Measurements from ENCODE around the gene TEKT2. TPM values are rescaled to one million over a fixed set of nuclear protein-coding genes. Genes with fewer than 3 reads are reported as not detected.

Gene TEKT2
- polyA plus RNA-seq, 3 donors = 10.0 to 11.2 (median 10.3) TPM

- DNase-seq (ENCODE audit: low read depth in 3 of 3, low spot score in 2 of 3) = no peak
Measured at GRCh38 chr1:36126797-36127500, 43.1 kb downstream of the TEKT2 start.

GRCh38 chr1:36128126-36128904 lies 44.4 kb downstream of the TEKT2 start:
- no peak for DNase-seq (ENCODE audit: low read depth in 3 of 3, low spot score in 2 of 3)

- DNase-seq (ENCODE audit: low read depth in 3 of 3, low spot score in 2 of 3) = no peak
Measured at GRCh38 chr1:36128905-36129206, 45.0 kb downstream of the TEKT2 start.

GRCh38 chr1:36132029-36132428 lies 48.1 kb downstream of the TEKT2 start:
- DNase-seq (ENCODE audit: low read depth in 3 of 3, low spot score in 2 of 3) = no peak

- no peak for DNase-seq (ENCODE audit: low read depth in 3 of 3, low spot score in 2 of 3)
Measured at GRCh38 chr1:36133484-36133883, 49.6 kb downstream of the TEKT2 start.

- DNase-seq (ENCODE audit: low read depth in 3 of 3, low spot score in 2 of 3) = no peak
Measured at GRCh38 chr1:36134031-36134430, 50.1 kb downstream of the TEKT2 start.

- peak in 1 of 3 donors; percentile 27 for DNase-seq (ENCODE audit: low read depth in 3 of 3, low spot score in 2 of 3)
Measured at GRCh38 chr1:36134505-36135329, 50.8 kb downstream of the TEKT2 start.

GRCh38 chr1:36135330-36135667 lies 51.4 kb downstream of the TEKT2 start:
- no peak for DNase-seq (ENCODE audit: low read depth in 3 of 3, low spot score in 2 of 3)

- DNase-seq (ENCODE audit: low read depth in 3 of 3, low spot score in 2 of 3) = no peak
Measured at GRCh38 chr1:36135796-36136195, 51.9 kb downstream of the TEKT2 start.

- DNase-seq (ENCODE audit: low read depth in 3 of 3, low spot score in 2 of 3) = no peak
Measured at GRCh38 chr1:36136535-36136934, 52.6 kb downstream of the TEKT2 start.

- DNase-seq (ENCODE audit: low read depth in 3 of 3, low spot score in 2 of 3) = no peak
Measured at GRCh38 chr1:36137226-36137625, 53.3 kb downstream of the TEKT2 start.

- no peak for DNase-seq (ENCODE audit: low read depth in 3 of 3, low spot score in 2 of 3)
Measured at GRCh38 chr1:36137776-36138175, 53.9 kb downstream of the TEKT2 start.

Other genes starting within 250 kb of the TEKT2 start
- 10 to 100 TPM; 17.1 to 19.1 (median 17.4) TPM for gene AGO1, start 200.9 kb upstream of the TEKT2 start, polyA plus RNA-seq (ENCODE audit: insufficient read length in 3 of 3)
- 10 to 100 TPM; 10.8 to 12.6 (median 11.8) TPM for gene AGO3, start 153.0 kb upstream of the TEKT2 start, polyA plus RNA-seq (ENCODE audit: insufficient read length in 3 of 3)
- 10 to 100 TPM; 30.7 to 33.2 (median 30.9) TPM for gene ADPRS, start 4.8 kb downstream of the TEKT2 start, polyA plus RNA-seq (ENCODE audit: insufficient read length in 3 of 3)
- 1 to 10 TPM; 1.2 to 1.6 (median 1.5) TPM for gene COL8A2, start 41.1 kb downstream of the TEKT2 start, polyA plus RNA-seq (ENCODE audit: insufficient read length in 3 of 3)
- 10 to 100 TPM; 59.4 to 66.8 (median 62.6) TPM for gene TRAPPC3, start 65.4 kb downstream of the TEKT2 start, polyA plus RNA-seq (ENCODE audit: insufficient read length in 3 of 3)
- 10 to 100 TPM; 52.7 to 63.6 (median 60.0) TPM for gene MAP7D1, start 72.1 kb downstream of the TEKT2 start, polyA plus RNA-seq (ENCODE audit: insufficient read length in 3 of 3)
- 100 to 1,000 TPM; 130 to 151 (median 147) TPM for gene THRAP3, start 140.3 kb downstream of the TEKT2 start, polyA plus RNA-seq (ENCODE audit: insufficient read length in 3 of 3)
- 10 to 100 TPM; 13.9 to 21.4 (median 16.6) TPM for gene SH3D21, start 222.3 kb downstream of the TEKT2 start, polyA plus RNA-seq (ENCODE audit: insufficient read length in 3 of 3)
- gene EVA1B, start 239.6 kb downstream of the TEKT2 start, polyA plus RNA-seq (ENCODE audit: insufficient read length in 3 of 3) = 10 to 100 TPM; 35.8 to 45.9 (median 41.8) TPM